ENCODE measurements around the gene TDRD10. TPM values are rescaled to one million over a fixed set of nuclear protein-coding genes. Genes with fewer than 3 reads are reported as not detected.

The TDRD10 gene
- total RNA-seq, 1 experiment from 2014 or later, result 0.31 TPM

DNA sequence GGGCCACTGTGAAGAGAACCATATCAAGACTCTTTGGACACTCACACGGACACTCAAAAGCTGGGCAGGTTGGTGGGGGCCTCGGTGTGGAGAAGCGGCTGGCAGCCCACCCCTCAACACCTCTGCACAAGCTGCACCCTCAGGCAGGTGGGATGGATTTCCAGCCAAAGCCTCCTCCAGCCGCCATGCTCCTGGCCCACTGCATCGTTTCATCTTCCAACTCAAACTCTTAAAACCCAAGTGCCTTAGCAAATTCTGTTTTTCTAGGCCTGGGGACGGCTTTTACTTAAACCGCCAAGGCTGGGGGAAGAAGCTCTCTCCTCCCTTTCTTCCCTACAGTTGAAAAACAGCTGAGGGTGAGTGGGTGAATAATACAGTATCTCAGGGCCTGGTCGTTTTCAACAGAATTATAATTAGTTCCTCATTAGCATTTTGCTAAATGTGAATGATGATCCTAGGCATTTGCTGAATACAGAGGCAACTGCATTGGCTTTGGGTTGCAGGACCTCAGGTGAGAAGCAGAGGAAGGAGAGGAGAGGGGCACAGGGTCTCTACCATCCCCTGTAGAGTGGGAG is 36.3 kb upstream of the TDRD10 start:
- no peak overlapping the region for H2AK5ac ChIP-seq (ENCODE audit: insufficient read length, low read length)
- no peak overlapping the region for H2AFZ ChIP-seq (ENCODE audit: low read length)
- H3K79me1 ChIP-seq (ENCODE audit: insufficient read depth, low read depth, low read length, poor library complexity, severe bottlenecking), result no peaks in the 10 kb centered on the region
- no peak overlapping the region for H2BK5ac ChIP-seq (ENCODE audit: insufficient read length, low read length)
- no peak overlapping the region for H2BK120ac ChIP-seq (ENCODE audit: low read depth, low read length, poor library complexity, severe bottlenecking)
- no peak overlapping the region for H3T11ph ChIP-seq (ENCODE audit: low read length)
- H2BK12ac ChIP-seq (ENCODE audit: insufficient read length, low read depth, low read length), result no peak overlapping the region
- H3K4ac ChIP-seq (ENCODE audit: low read depth, low read length), result no peak overlapping the region
- Mint-ChIP-seq H3K27me3 (ENCODE audit: low read depth) (no peaks in the 10 kb centered on the region), H3K9me3 (no peaks in the 10 kb centered on the region), H3K27ac (no peak overlapping the region), H3K36me3 (ENCODE audit: insufficient read depth in 1 of 3, low read depth in 3 of 3) (no peaks in the 10 kb centered on the region; a peak in 1 of 7 replicates), H3K4me1 (peaks cover 12 to 21% of the 10 kb centered on the region in 2 experiments), H3K4me3 (no peak overlapping the region)
- no peak overlapping the region for H3K14ac ChIP-seq (ENCODE audit: insufficient read depth, low read length)
- no peak overlapping the region for H2BK15ac ChIP-seq (ENCODE audit: low read depth, low read length)
- H4K5ac ChIP-seq (ENCODE audit: insufficient read length, low read depth, low read length), result no peak overlapping the region
- no peak overlapping the region for H3K27ac ChIP-seq (ENCODE audit: insufficient read length, low read depth, low read length)
- H3K4me2 ChIP-seq (ENCODE audit: insufficient read depth, insufficient read length, low read length), result no peak overlapping the region
- H3K23me2 ChIP-seq (ENCODE audit: insufficient read length, low read depth, low read length, poor library complexity, severe bottlenecking), result no peaks in the 10 kb centered on the region
- no peaks in the 10 kb centered on the region for H3K79me2 ChIP-seq (ENCODE audit: insufficient read depth, low read length)
- no peak overlapping the region for H2BK20ac ChIP-seq (ENCODE audit: low read depth, low read length, poor library complexity, severe bottlenecking)
- no peak overlapping the region for H3K18ac ChIP-seq (ENCODE audit: insufficient read length, low read depth, low read length)
- H3K9ac ChIP-seq (ENCODE audit: extremely low read depth, insufficient read length, low read length), result no peak overlapping the region
- no peaks in the 10 kb centered on the region for H3K9me3 ChIP-seq (ENCODE audit: control insufficient read depth, low read depth, low read length)
- no peak overlapping the region for H3K23ac ChIP-seq (ENCODE audit: insufficient read length, low read depth, low read length)
- H3K4me1 ChIP-seq (ENCODE audit: insufficient read depth, low read length), result peaks cover 2% of the 10 kb centered on the region; the same call in 1 of the 2 replicates
- H4K91ac ChIP-seq (ENCODE audit: insufficient read length, low read depth, low read length), result no peak overlapping the region
- no peaks in the 10 kb centered on the region for H4K20me1 ChIP-seq (ENCODE audit: control insufficient read depth, insufficient read depth, insufficient read length)
- no peak for DNase-seq
- no peak for TF ChIP-seq CTCF (conservative IDR thresholded peaks at IDR 0.05)
- H3K56ac ChIP-seq (ENCODE audit: insufficient read length, low read depth, low read length), result no peak overlapping the region
- no peaks in the 10 kb centered on the region for H3K27me3 ChIP-seq (ENCODE audit: insufficient read depth, low read length)
- H4K8ac ChIP-seq (replicated peaks; ENCODE audit: insufficient read length, low read depth, low read length), result no peak overlapping the region
- WGBS (ENCODE audit: extremely low coverage, insufficient read length, low lambda C conversion rate), result no CpG with 5 or more reads among the region's 8 CpGs
